Immature natural killer cell (primary cell): ENCODE data around the gene FAF1. TPM values are rescaled to one million over a fixed set of nuclear protein-coding genes. Genes with fewer than 3 reads are reported as not detected.

Experiments
- DNase-seq, 3 donors: peaks; one replicate each; pipeline ENCODE4 v3.0.0; 2022; ENCODE audit warnings: mixed read lengths in 1 of 3
- H3K27ac Mint-ChIP-seq, 6 donors: one replicate each; pipeline ENCODE4 v1.8.0; 2020; ENCODE audit warnings: mixed read lengths in 6 of 6, mild to moderate bottlenecking in 5 of 6, inconsistent platforms in 4 of 6, moderate library complexity in 3 of 6
- H3K27me3 Mint-ChIP-seq, 3 donors: one replicate each; pipeline ENCODE4 v1.8.0; 2020 to 2021; ENCODE audit warnings: low read depth in 3 of 3, mild to moderate bottlenecking in 3 of 3, mixed read lengths in 3 of 3, moderate library complexity in 3 of 3, inconsistent platforms in 1 of 3
- H3K36me3 Mint-ChIP-seq, 3 donors: one replicate each; pipeline ENCODE4 v1.8.0; 2020; ENCODE audit warnings: mixed read lengths in 3 of 3, inconsistent platforms in 2 of 3, mild to moderate bottlenecking in 2 of 3
- H3K4me1 Mint-ChIP-seq, 2 donors: one replicate each; pipeline ENCODE4 v1.8.0; 2020; ENCODE audit warnings: inconsistent platforms in 2 of 2, mild to moderate bottlenecking in 2 of 2, mixed read lengths in 2 of 2, moderate library complexity in 1 of 2
- H3K4me3 Mint-ChIP-seq, 5 donors: one replicate each; pipeline ENCODE4 v1.8.0; 2020; ENCODE audit warnings: mild to moderate bottlenecking in 5 of 5, mixed read lengths in 5 of 5, inconsistent platforms in 3 of 5, moderate library complexity in 3 of 5
- H3K9me3 Mint-ChIP-seq, 6 donors: one replicate each; pipeline ENCODE4 v1.8.0; 2020; ENCODE audit warnings: mild to moderate bottlenecking in 6 of 6, mixed read lengths in 6 of 6, inconsistent platforms in 4 of 6, moderate library complexity in 3 of 6
- polyA plus RNA-seq, 3 donors: library from polyadenylated mRNA; unstranded; fragments of 300-500 nt; fragmentation: Illumina TruSeq; gene quantifications; one replicate each; pipeline ENCODE4 v1.2.3, GENCODE V29; 2021

FAF1 gene
- polyA plus RNA-seq, 3 donors from 2014 or later, result 31.1 to 49.8 (median 44.0) TPM

GRCh38 chr1:50441183-50441582, 518.9 kb downstream of the FAF1 start:
- H3K36me3 Mint-ChIP-seq, result peaks cover 10 to 55% (median 42%) of the 10 kb centered on the region in 3 donors
- no peaks in the 10 kb centered on the region for H3K9me3 Mint-ChIP-seq
- peaks cover 0 to 6% of the 10 kb centered on the region in 2 donors for H3K4me1 Mint-ChIP-seq
- no peaks in the 10 kb centered on the region for H3K27me3 Mint-ChIP-seq
- DNase-seq, result no peak
- peak overlapping the region in 1 of 6 donors; percentile 9 for H3K27ac Mint-ChIP-seq
- H3K4me3 Mint-ChIP-seq, result no peak overlapping the region

- Mint-ChIP-seq H3K27ac (no peak overlapping the region), H3K4me3 (no peak overlapping the region), H3K9me3 (no peaks in the 10 kb centered on the region), H3K27me3 (no peaks in the 10 kb centered on the region), H3K4me1 (peaks cover 3 to 6% of the 10 kb centered on the region in 2 donors), H3K36me3 (peaks cover 10 to 60% (median 47%) of the 10 kb centered on the region in 3 donors)
- DNase-seq, result no peak
These were observed 521.1 kb downstream of the FAF1 start for GRCh38 chr1:50438945-50439344.

GRCh38 chr1:50436489-50436888, 523.6 kb downstream of the FAF1 start:
- peaks cover 3 to 6% of the 10 kb centered on the region in 2 donors for H3K4me1 Mint-ChIP-seq
- peaks cover 10 to 49% (median 41%) of the 10 kb centered on the region in 3 donors for H3K36me3 Mint-ChIP-seq
- DNase-seq, result no peak
- H3K4me3 Mint-ChIP-seq, result no peak overlapping the region
- peaks cover 0 to 13% (median 7%) of the 10 kb centered on the region in 3 donors for H3K27me3 Mint-ChIP-seq
- H3K9me3 Mint-ChIP-seq, result no peaks in the 10 kb centered on the region
- H3K27ac Mint-ChIP-seq, result peak overlapping the region in 2 of 6 donors; percentile 18 to 53

- Mint-ChIP-seq H3K36me3 (peaks cover 0 to 3% (median 3%) of the 10 kb centered on the region in 3 donors), H3K27ac (no peak overlapping the region), H3K4me3 (peak overlapping the region in 1 of 5 donors; percentile 3), H3K27me3 (peaks cover 28 to 54% (median 34%) of the 10 kb centered on the region in 3 donors), H3K4me1 (peaks cover 11 to 26% of the 10 kb centered on the region in 2 donors), H3K9me3 (no peaks in the 10 kb centered on the region)
- no peak for DNase-seq
These were observed 530.1 kb downstream of the FAF1 start for GRCh38 chr1:50430010-50430405.

- DNase-seq, result no peak
- peaks cover 0 to 6% (median 0%) of the 10 kb centered on the region in 3 donors for H3K36me3 Mint-ChIP-seq
- H3K27ac Mint-ChIP-seq, result no peak overlapping the region
These were observed 532.0 kb downstream of the FAF1 start for GRCh38 chr1:50427818-50428779.

GRCh38 chr1:50427086-50427817, 532.8 kb downstream of the FAF1 start:
- Mint-ChIP-seq H3K36me3 (peaks cover 0 to 6% (median 0%) of the 10 kb centered on the region in 3 donors), H3K27ac (no peak overlapping the region), H3K27me3 (peaks cover 41 to 63% (median 49%) of the 10 kb centered on the region in 3 donors), H3K4me3 (peak overlapping the region in 2 of 5 donors; percentile 44 to 55), H3K9me3 (no peaks in the 10 kb centered on the region), H3K4me1 (peaks cover 30 to 41% of the 10 kb centered on the region in 2 donors)
- no peak for DNase-seq

More at GRCh38 chr1:50427818-50428779, 532.0 kb downstream of the FAF1 start:
- Mint-ChIP-seq H3K4me1 (peaks cover 25 to 40% of the 10 kb centered on the region in 2 donors), H3K9me3 (no peaks in the 10 kb centered on the region), H3K4me3 (peak overlapping the region in 2 of 5 donors; percentile 4 to 35), H3K27me3 (peaks cover 39 to 62% (median 49%) of the 10 kb centered on the region in 3 donors)

- peaks cover 45 to 65% (median 54%) of the 10 kb centered on the region in 3 donors for H3K27me3 Mint-ChIP-seq
- H3K36me3 Mint-ChIP-seq, result peaks cover 0 to 6% (median 3%) of the 10 kb centered on the region in 3 donors
- peaks cover 34 to 46% of the 10 kb centered on the region in 2 donors for H3K4me1 Mint-ChIP-seq
- no peak for DNase-seq
- no peak overlapping the region for H3K4me3 Mint-ChIP-seq
- no peak overlapping the region for H3K27ac Mint-ChIP-seq
- no peaks in the 10 kb centered on the region for H3K9me3 Mint-ChIP-seq
These were observed 533.4 kb downstream of the FAF1 start for GRCh38 chr1:50426702-50427085.

- no peaks in the 10 kb centered on the region for H3K9me3 Mint-ChIP-seq
- H3K27me3 Mint-ChIP-seq, result peaks cover 46 to 63% (median 58%) of the 10 kb centered on the region in 3 donors
- H3K4me1 Mint-ChIP-seq, result peaks cover 37 to 49% of the 10 kb centered on the region in 2 donors
- no peak overlapping the region for H3K27ac Mint-ChIP-seq
- H3K4me3 Mint-ChIP-seq, result peak overlapping the region in 2 of 5 donors; percentile 12 to 35
- DNase-seq, result no peak
- H3K36me3 Mint-ChIP-seq, result peaks cover 0 to 6% (median 4%) of the 10 kb centered on the region in 3 donors
These were observed 533.9 kb downstream of the FAF1 start for GRCh38 chr1:50426108-50426700.

GRCh38 chr1:50425376-50426107, 534.5 kb downstream of the FAF1 start:
- H3K4me1 Mint-ChIP-seq, result peaks cover 38 to 49% of the 10 kb centered on the region in 2 donors
- H3K27ac Mint-ChIP-seq, result no peak overlapping the region
- no peak for DNase-seq
- H3K9me3 Mint-ChIP-seq, result no peaks in the 10 kb centered on the region
- peak overlapping the region; percentile 85 to 96 (median 89) for H3K4me3 Mint-ChIP-seq
- H3K36me3 Mint-ChIP-seq, result peaks cover 0 to 6% (median 4%) of the 10 kb centered on the region in 3 donors
- peaks cover 40 to 57% (median 57%) of the 10 kb centered on the region in 3 donors for H3K27me3 Mint-ChIP-seq

GRCh38 chr1:50424884-50425375, 535.1 kb downstream of the FAF1 start:
- no peak overlapping the region for H3K27ac Mint-ChIP-seq
- peaks cover 0 to 6% (median 4%) of the 10 kb centered on the region in 3 donors for H3K36me3 Mint-ChIP-seq
- H3K4me3 Mint-ChIP-seq, result peak overlapping the region; percentile 85 to 96 (median 89)
- H3K9me3 Mint-ChIP-seq, result no peaks in the 10 kb centered on the region
- H3K27me3 Mint-ChIP-seq, result peaks cover 41 to 59% (median 54%) of the 10 kb centered on the region in 3 donors
- peaks cover 44 to 56% of the 10 kb centered on the region in 2 donors for H3K4me1 Mint-ChIP-seq
- no peak for DNase-seq

GRCh38 chr1:50424045-50424883, 535.8 kb downstream of the FAF1 start:
- H3K4me3 Mint-ChIP-seq, result peak overlapping the region; percentile 85 to 96 (median 89)
- H3K27me3 Mint-ChIP-seq, result peaks cover 44 to 58% (median 55%) of the 10 kb centered on the region in 3 donors
- H3K36me3 Mint-ChIP-seq, result peaks cover 0 to 6% (median 4%) of the 10 kb centered on the region in 3 donors
- peaks cover 49 to 60% of the 10 kb centered on the region in 2 donors for H3K4me1 Mint-ChIP-seq
- peak overlapping the region in 2 of 6 donors; percentile 37 to 58 for H3K27ac Mint-ChIP-seq
- H3K9me3 Mint-ChIP-seq, result no peaks in the 10 kb centered on the region
- no peak for DNase-seq

- Mint-ChIP-seq H3K27ac (no peak overlapping the region), H3K9me3 (no peaks in the 10 kb centered on the region), H3K4me1 (peaks cover 49 to 60% of the 10 kb centered on the region in 2 donors), H3K36me3 (peaks cover 0 to 6% (median 4%) of the 10 kb centered on the region in 3 donors), H3K4me3 (peak overlapping the region; percentile 85 to 96 (median 89)), H3K27me3 (peaks cover 44 to 58% (median 55%) of the 10 kb centered on the region in 3 donors)
- no peak for DNase-seq
These were observed 536.4 kb downstream of the FAF1 start for GRCh38 chr1:50423670-50424000.
